ENCODE data around the gene SPNS2. TPM values are rescaled to one million over a fixed set of nuclear protein-coding genes. Genes with fewer than 3 reads are reported as not detected.

Gene SPNS2
- total and polyA plus RNA-seq, 2 experiments from 2014 or later, result 0.29 TPM; not detected in 1

- no peaks in the 10 kb centered on the region for H3K9me2 ChIP-seq (ENCODE audit: insufficient read depth)
- no peaks in the 10 kb centered on the region for H3K9me3 ChIP-seq (ENCODE audit: low read depth)
- no peak overlapping the region for H3K4me3 ChIP-seq
- no peaks in the 10 kb centered on the region for H3K36me3 ChIP-seq (ENCODE audit: low read depth)
- H3F3A ChIP-seq (ENCODE audit: insufficient read depth), result no peaks in the 10 kb centered on the region
- H4K20me1 ChIP-seq (ENCODE audit: insufficient read depth), result no peaks in the 10 kb centered on the region
- TF ChIP-seq EZH2 (IDR thresholded peaks at IDR 0.05; ENCODE audit: insufficient read depth, poor library complexity, severe bottlenecking), result no peak
- TF ChIP-seq EZH2phosphoT487 (IDR thresholded peaks at IDR 0.05; ENCODE audit: insufficient read depth, low read depth), result no peak
- 0 out of 2 replicates have a peak, but pooled peaks cover 13% of the 10 kb centered on the region for H3K27me3 ChIP-seq (replicated peaks; ENCODE audit: insufficient read depth)
- H3K4me2 ChIP-seq (ENCODE audit: unreplicated experiment), result no peak overlapping the region
- no peaks in the 10 kb centered on the region for H3K4me1 ChIP-seq (ENCODE audit: insufficient read depth)
- H3K27ac ChIP-seq, result no peak overlapping the region
- H3K79me2 ChIP-seq (ENCODE audit: insufficient read depth), result no peaks in the 10 kb centered on the region
- no peak overlapping the region for H2AFZ ChIP-seq
- DNase-seq, result no peak
- no peak overlapping the region for H3K9ac ChIP-seq
- WGBS, 2 experiments (ENCODE audit: low coverage in 1 of 2, low lambda C conversion rate in 2 of 2, missing lambda C conversion rate in 2 of 2), result 57 to 58% methylated on average over 10 to 11 of the region's 11 CpGs
- in situ Hi-C loops (cut with MboI), result no loop called here
Observed at GRCh38 chr17:4514779-4515178, 16.1 kb downstream of the SPNS2 start.

GRCh38 chr17:4515501-4515900, 16.8 kb downstream of the SPNS2 start:
- DNase-seq, result no peak
- 0 out of 2 replicates have a peak, but pooled peaks cover 9% of the 10 kb centered on the region for H3K27me3 ChIP-seq (replicated peaks; ENCODE audit: insufficient read depth)
- no peaks in the 10 kb centered on the region for H3K36me3 ChIP-seq (ENCODE audit: low read depth)
- no peaks in the 10 kb centered on the region for H3K79me2 ChIP-seq (ENCODE audit: insufficient read depth)
- TF ChIP-seq EZH2 (IDR thresholded peaks at IDR 0.05; ENCODE audit: insufficient read depth, poor library complexity, severe bottlenecking) (no peak), EZH2phosphoT487 (IDR thresholded peaks at IDR 0.05; ENCODE audit: insufficient read depth, low read depth) (no peak)
- H3K4me2 ChIP-seq (ENCODE audit: unreplicated experiment), result no peak overlapping the region
- no peaks in the 10 kb centered on the region for H3F3A ChIP-seq (ENCODE audit: insufficient read depth)
- in situ Hi-C loops (cut with MboI), result no loop called here
- no peak overlapping the region for H3K4me3 ChIP-seq
- 83 to 84% methylated on average over 5 of the region's 5 CpGs for WGBS, 2 experiments (ENCODE audit: low coverage in 1 of 2, low lambda C conversion rate in 2 of 2, missing lambda C conversion rate in 2 of 2)
- H3K27ac ChIP-seq, result no peak overlapping the region
- no peaks in the 10 kb centered on the region for H3K4me1 ChIP-seq (ENCODE audit: insufficient read depth)
- H3K9me3 ChIP-seq (ENCODE audit: low read depth), result no peaks in the 10 kb centered on the region
- H3K9ac ChIP-seq, result no peak overlapping the region
- no peaks in the 10 kb centered on the region for H3K9me2 ChIP-seq (ENCODE audit: insufficient read depth)
- H2AFZ ChIP-seq, result no peak overlapping the region
- H4K20me1 ChIP-seq (ENCODE audit: insufficient read depth), result no peaks in the 10 kb centered on the region

DNA sequence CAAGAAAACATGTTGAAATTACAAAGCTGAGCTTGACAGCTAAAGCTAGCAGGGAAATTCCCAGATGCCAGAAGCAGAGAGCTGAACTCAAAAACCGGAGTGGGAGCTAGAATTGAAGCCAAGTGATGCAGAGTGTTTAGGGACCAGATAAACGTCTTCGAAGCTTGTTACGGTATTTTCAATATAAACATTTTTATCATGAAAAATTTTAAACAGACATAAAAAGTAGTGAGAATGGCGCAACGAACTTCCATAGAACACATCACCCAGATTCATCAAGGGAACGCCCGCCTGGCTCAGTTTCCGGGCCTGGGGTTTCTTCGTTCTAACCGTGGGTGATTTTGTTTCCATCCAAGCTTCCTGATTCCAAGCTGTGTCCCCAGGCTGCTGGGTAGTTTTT, 18.1 kb downstream of the SPNS2 start:
- no peak overlapping the region for H3K4me3 ChIP-seq
- no peaks in the 10 kb centered on the region for H3K36me3 ChIP-seq (ENCODE audit: low read depth)
- TF ChIP-seq EZH2phosphoT487 (IDR thresholded peaks at IDR 0.05; ENCODE audit: insufficient read depth, low read depth) (no peak), EZH2 (IDR thresholded peaks at IDR 0.05; ENCODE audit: insufficient read depth, poor library complexity, severe bottlenecking) (no peak)
- H3K79me2 ChIP-seq (ENCODE audit: insufficient read depth), result no peaks in the 10 kb centered on the region
- no peaks in the 10 kb centered on the region for H4K20me1 ChIP-seq (ENCODE audit: insufficient read depth)
- no peak overlapping the region for H3K27ac ChIP-seq
- no peaks in the 10 kb centered on the region for H3F3A ChIP-seq (ENCODE audit: insufficient read depth)
- H2AFZ ChIP-seq, result no peak overlapping the region
- WGBS, 2 experiments (ENCODE audit: low coverage in 1 of 2, low lambda C conversion rate in 2 of 2, missing lambda C conversion rate in 2 of 2), result 47 to 50% methylated on average over 11 of the region's 11 CpGs
- H3K4me2 ChIP-seq (ENCODE audit: unreplicated experiment), result no peak overlapping the region
- no peaks in the 10 kb centered on the region for H3K4me1 ChIP-seq (ENCODE audit: insufficient read depth)
- no peak overlapping the region for H3K9ac ChIP-seq
- H3K9me2 ChIP-seq (ENCODE audit: insufficient read depth), result no peaks in the 10 kb centered on the region
- no peaks in the 10 kb centered on the region for H3K27me3 ChIP-seq (replicated peaks; ENCODE audit: insufficient read depth)
- in situ Hi-C loops (cut with MboI), result no loop called here
- DNase-seq, result no peak
- no peaks in the 10 kb centered on the region for H3K9me3 ChIP-seq (ENCODE audit: low read depth)

DNA sequence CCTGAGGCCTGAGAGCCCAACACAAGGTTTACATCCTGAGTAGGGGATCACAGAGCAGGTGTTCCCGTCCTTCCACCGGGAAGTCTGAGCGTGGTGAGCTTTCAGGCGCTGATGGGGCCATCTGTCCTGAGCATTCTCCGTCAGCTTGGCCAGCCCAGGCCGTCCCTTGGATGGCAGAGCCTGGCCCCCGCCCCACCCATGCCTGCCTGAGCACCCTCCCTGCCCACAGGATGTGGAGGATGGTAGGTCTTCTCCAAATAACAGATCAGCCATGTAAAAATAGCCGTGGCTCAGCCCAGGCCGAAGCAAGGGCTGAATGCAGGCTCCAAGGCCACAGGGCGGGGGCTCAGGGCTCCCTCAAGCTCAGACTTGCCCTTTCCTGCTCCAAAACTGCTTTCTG, 20.2 kb downstream of the SPNS2 start:
- 72 to 78% methylated on average over 10 of the region's 10 CpGs for WGBS, 2 experiments (ENCODE audit: low coverage in 1 of 2, low lambda C conversion rate in 2 of 2, missing lambda C conversion rate in 2 of 2)
- Histone ChIP-seq H3K4me2 (ENCODE audit: unreplicated experiment) (no peak overlapping the region), H3K9ac (no peak overlapping the region), H3K79me2 (ENCODE audit: insufficient read depth) (no peaks in the 10 kb centered on the region), H3F3A (ENCODE audit: insufficient read depth) (no peaks in the 10 kb centered on the region), H3K4me3 (no peak overlapping the region), H4K20me1 (ENCODE audit: insufficient read depth) (no peaks in the 10 kb centered on the region), H3K9me3 (ENCODE audit: low read depth) (no peaks in the 10 kb centered on the region), H3K27ac (no peak overlapping the region), H3K27me3 (replicated peaks; ENCODE audit: insufficient read depth) (no peaks in the 10 kb centered on the region), H3K9me2 (ENCODE audit: insufficient read depth) (no peaks in the 10 kb centered on the region), H2AFZ (no peak overlapping the region), H3K4me1 (ENCODE audit: insufficient read depth) (no peaks in the 10 kb centered on the region), H3K36me3 (ENCODE audit: low read depth) (no peaks in the 10 kb centered on the region)
- TF ChIP-seq EZH2 (IDR thresholded peaks at IDR 0.05; ENCODE audit: insufficient read depth, poor library complexity, severe bottlenecking) (no peak), EZH2phosphoT487 (IDR thresholded peaks at IDR 0.05; ENCODE audit: insufficient read depth, low read depth) (no peak)
- in situ Hi-C loops (cut with MboI), result no loop called here
- no peak for DNase-seq

- no peak overlapping the region for H3K4me2 ChIP-seq (ENCODE audit: unreplicated experiment)
Observed at GRCh38 chr17:4519361-4519788, 20.7 kb downstream of the SPNS2 start.

More at GRCh38 chr17:4519361-4519788, 20.7 kb downstream of the SPNS2 start:
- Histone ChIP-seq H3K9ac (no peak overlapping the region), H3K9me3 (ENCODE audit: low read depth) (no peaks in the 10 kb centered on the region), H3K27ac (no peak overlapping the region), H2AFZ (no peak overlapping the region), H3K4me1 (ENCODE audit: insufficient read depth) (no peaks in the 10 kb centered on the region), H3K36me3 (ENCODE audit: low read depth) (no peaks in the 10 kb centered on the region), H3K27me3 (replicated peaks; ENCODE audit: insufficient read depth) (peaks cover 2% of the 10 kb centered on the region; the same call in 1 of the 2 replicates), H3K79me2 (ENCODE audit: insufficient read depth) (no peaks in the 10 kb centered on the region), H3K9me2 (ENCODE audit: insufficient read depth) (no peaks in the 10 kb centered on the region), H4K20me1 (ENCODE audit: insufficient read depth) (no peaks in the 10 kb centered on the region), H3F3A (ENCODE audit: insufficient read depth) (no peaks in the 10 kb centered on the region), H3K4me3 (no peak overlapping the region)
- no peak for DNase-seq
- in situ Hi-C loops (cut with MboI), result no loop called here
- WGBS, 2 experiments (ENCODE audit: low coverage in 1 of 2, low lambda C conversion rate in 2 of 2, missing lambda C conversion rate in 2 of 2), result 50 to 65% methylated on average over 10 to 14 of the region's 14 CpGs
- TF ChIP-seq EZH2 (IDR thresholded peaks at IDR 0.05; ENCODE audit: insufficient read depth, poor library complexity, severe bottlenecking), result no peak
- no peak for TF ChIP-seq EZH2phosphoT487 (IDR thresholded peaks at IDR 0.05; ENCODE audit: insufficient read depth, low read depth)

Data from GM23248 (cell line).